ENCODE measurements around the gene PSMD7. TPM values are rescaled to one million over a fixed set of nuclear protein-coding genes. Genes with fewer than 3 reads are reported as not detected.

The PSMD7 gene
- total RNA-seq, 1 donor from 2014 or later, result 78.3 TPM

DNA sequence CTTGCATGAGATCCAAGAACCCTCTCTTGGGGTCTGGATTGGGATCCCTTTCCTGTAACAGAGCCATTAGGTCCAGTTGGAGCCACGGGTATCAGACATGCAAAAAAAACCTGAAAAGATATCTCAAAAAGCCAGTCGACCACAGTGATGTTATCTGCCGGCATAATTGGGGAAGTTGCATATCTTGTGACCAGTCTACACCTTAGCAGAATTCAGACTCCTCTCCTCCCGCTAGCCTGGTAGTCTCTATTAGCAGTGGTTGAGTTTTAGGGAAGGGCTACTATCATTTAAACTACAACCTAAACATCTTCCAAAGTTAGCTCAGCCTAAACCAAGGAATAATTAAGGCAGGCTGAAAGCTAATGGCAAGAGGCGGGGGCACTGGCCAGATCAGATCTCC lies 16.2 kb upstream of the PSMD7 start:
- H3K27ac Mint-ChIP-seq, result peak overlapping the region; percentile 3
- peaks cover 13% of the 10 kb centered on the region for H3K27me3 Mint-ChIP-seq (ENCODE audit: low read depth)
- TF ChIP-seq, protein P1, sequence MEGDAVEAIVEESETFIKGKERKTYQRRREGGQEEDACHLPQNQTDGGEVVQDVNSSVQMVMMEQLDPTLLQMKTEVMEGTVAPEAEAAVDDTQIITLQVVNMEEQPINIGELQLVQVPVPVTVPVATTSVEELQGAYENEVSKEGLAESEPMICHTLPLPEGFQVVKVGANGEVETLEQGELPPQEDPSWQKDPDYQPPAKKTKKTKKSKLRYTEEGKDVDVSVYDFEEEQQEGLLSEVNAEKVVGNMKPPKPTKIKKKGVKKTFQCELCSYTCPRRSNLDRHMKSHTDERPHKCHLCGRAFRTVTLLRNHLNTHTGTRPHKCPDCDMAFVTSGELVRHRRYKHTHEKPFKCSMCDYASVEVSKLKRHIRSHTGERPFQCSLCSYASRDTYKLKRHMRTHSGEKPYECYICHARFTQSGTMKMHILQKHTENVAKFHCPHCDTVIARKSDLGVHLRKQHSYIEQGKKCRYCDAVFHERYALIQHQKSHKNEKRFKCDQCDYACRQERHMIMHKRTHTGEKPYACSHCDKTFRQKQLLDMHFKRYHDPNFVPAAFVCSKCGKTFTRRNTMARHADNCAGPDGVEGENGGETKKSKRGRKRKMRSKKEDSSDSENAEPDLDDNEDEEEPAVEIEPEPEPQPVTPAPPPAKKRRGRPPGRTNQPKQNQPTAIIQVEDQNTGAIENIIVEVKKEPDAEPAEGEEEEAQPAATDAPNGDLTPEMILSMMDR (IDR thresholded peaks at IDR 0.05; ENCODE audit: unreplicated experiment), result no peak

DNA sequence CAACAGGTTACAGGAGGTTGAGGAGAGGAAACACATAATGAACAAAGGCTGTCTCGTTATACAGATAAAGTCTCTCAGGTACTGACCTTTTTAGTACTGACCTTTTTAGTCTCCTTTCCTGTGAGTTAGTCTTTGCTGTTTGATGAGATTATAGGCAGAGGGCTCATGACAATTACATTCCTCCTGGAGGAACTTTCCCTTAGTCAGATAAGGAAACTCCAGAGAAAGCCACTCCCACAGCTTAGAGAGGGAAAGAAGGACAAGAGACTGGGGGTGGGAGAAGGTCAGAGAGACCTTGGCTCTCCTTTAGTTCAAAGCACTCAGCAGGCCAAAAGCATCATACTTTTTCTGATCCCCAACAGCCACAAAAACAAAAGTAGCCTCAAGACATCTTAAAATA lies 15.3 kb upstream of the PSMD7 start:
- Mint-ChIP-seq H3K36me3 (peaks cover 6% of the 10 kb centered on the region), H3K9me3 (peaks cover 16% of the 10 kb centered on the region), H3K4me1 (peaks cover 19% of the 10 kb centered on the region), H3K27me3 (ENCODE audit: low read depth) (peaks cover 9% of the 10 kb centered on the region), H3K4me3 (no peak overlapping the region), H3K27ac (no peak overlapping the region)
- DNase-seq (ENCODE audit: low spot score in 2 of 2, unreplicated experiment in 2 of 2), result no peak
- TF ChIP-seq, protein P1 (IDR thresholded peaks at IDR 0.05; ENCODE audit: unreplicated experiment), result no peak

More for the DNA sequence above, 16.2 kb upstream of the PSMD7 start:
- Mint-ChIP-seq H3K4me1 (peaks cover 19% of the 10 kb centered on the region), H3K36me3 (peaks cover 6% of the 10 kb centered on the region), H3K4me3 (no peak overlapping the region), H3K9me3 (peaks cover 16% of the 10 kb centered on the region)
- DNase-seq (ENCODE audit: low spot score in 2 of 2, unreplicated experiment in 2 of 2), result no peak

DNA sequence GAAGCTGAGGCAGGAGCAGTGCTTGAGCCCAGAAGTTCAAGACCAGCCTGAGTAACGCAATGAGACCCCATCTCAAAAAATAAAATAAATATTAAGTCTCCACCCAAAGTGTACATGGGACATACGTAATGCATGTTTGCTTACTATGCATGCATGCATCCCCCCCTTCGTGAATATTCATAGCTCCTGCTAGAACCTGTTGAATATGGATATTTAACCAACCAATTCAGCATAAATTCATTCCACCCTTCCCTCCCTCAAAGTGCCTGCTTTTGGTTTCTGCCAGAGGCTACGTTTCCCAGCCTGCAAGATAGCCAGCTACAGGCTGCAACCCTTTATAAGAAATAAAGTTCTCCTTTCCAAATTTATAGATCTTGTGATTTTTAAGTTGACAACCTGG lies 12.9 kb upstream of the PSMD7 start:
- H3K4me3 Mint-ChIP-seq, result no peak overlapping the region
- TF ChIP-seq, protein P1 (IDR thresholded peaks at IDR 0.05; ENCODE audit: unreplicated experiment), result no peak
- no peaks in the 10 kb centered on the region for H3K27me3 Mint-ChIP-seq (ENCODE audit: low read depth)
- peaks cover 19% of the 10 kb centered on the region for H3K4me1 Mint-ChIP-seq
- peaks cover 16% of the 10 kb centered on the region for H3K9me3 Mint-ChIP-seq
- H3K36me3 Mint-ChIP-seq, result peaks cover 6% of the 10 kb centered on the region
- no peak for DNase-seq (ENCODE audit: low spot score in 2 of 2, unreplicated experiment in 2 of 2)
- no peak overlapping the region for H3K27ac Mint-ChIP-seq

DNA sequence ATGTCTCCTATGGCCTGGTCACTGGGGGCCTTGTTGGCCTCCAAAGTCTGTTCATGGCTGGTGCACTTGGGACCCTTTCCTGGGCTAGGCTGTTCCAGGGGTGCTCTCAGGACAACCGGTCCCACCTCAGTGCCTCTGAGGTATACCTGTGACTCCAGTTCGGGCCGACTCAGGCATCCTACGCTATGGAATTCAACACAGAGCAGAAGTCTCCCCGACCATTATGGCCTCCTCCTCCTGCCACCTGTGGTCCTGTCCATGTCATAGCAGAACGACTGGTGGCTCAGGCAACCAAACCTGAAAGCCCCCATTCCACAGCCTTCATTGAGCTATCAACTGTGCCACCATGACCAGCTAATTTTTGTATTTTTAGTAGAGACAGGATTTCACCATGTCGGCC lies 8.5 kb upstream of the PSMD7 start:
- H3K4me1 Mint-ChIP-seq, result peaks cover 6% of the 10 kb centered on the region
- TF ChIP-seq, protein P1 (IDR thresholded peaks at IDR 0.05; ENCODE audit: unreplicated experiment), result no peak
- DNase-seq (ENCODE audit: low spot score in 2 of 2, unreplicated experiment in 2 of 2), result no peak
- no peaks in the 10 kb centered on the region for H3K27me3 Mint-ChIP-seq (ENCODE audit: low read depth)
- H3K27ac Mint-ChIP-seq, result no peak overlapping the region
- peaks cover 12% of the 10 kb centered on the region for H3K36me3 Mint-ChIP-seq
- H3K4me3 Mint-ChIP-seq, result no peak overlapping the region
- H3K9me3 Mint-ChIP-seq, result peaks cover 22% of the 10 kb centered on the region

DNA sequence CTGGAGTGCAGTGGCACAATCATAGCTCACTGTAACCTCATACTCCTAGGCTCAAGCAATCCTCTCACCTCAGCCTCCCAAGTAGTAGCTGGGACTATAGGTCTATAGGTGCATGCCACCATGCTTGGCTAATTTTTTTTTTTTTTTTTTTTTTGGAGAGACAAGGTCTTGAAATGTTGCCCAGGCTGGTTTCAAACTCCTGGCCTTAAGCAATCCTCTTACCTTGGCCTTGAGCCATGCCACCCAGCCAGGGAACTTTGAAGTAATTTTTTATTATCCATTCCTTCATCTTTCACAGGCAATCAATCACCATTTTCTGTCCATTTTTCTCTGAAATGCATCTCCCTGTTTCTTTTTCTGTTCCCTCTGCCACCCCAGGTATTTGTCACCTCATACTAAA lies 6.3 kb upstream of the PSMD7 start:
- no peak overlapping the region for H3K4me3 Mint-ChIP-seq
- TF ChIP-seq, protein P1 (IDR thresholded peaks at IDR 0.05; ENCODE audit: unreplicated experiment), result no peak
- H3K4me1 Mint-ChIP-seq, result peaks cover 9% of the 10 kb centered on the region
- H3K36me3 Mint-ChIP-seq, result peaks cover 12% of the 10 kb centered on the region
- no peak for DNase-seq (ENCODE audit: low spot score in 2 of 2, unreplicated experiment in 2 of 2)
- no peaks in the 10 kb centered on the region for H3K27me3 Mint-ChIP-seq (ENCODE audit: low read depth)
- no peak overlapping the region for H3K27ac Mint-ChIP-seq
- H3K9me3 Mint-ChIP-seq, result peaks cover 14% of the 10 kb centered on the region

DNA sequence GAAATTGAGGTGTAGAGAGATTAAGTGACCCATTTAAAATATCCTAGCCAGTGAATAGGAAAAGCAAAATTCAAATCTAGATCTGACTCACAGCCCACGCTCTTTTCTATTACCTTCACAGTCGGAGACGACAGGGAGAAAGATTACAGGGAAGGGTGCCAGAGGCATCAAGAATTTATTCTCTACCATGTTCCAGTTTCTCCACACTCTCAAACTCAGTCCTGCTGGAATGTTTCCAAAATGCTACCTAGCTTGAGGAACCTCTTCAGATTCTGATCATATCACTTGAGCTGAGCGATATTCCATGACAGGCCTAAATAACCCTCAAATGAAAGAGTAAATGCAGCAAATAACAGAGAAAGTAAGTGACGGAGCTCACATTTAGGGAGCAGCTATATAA lies 5.4 kb upstream of the PSMD7 start:
- peaks cover 13% of the 10 kb centered on the region for H3K9me3 Mint-ChIP-seq
- no peak overlapping the region for H3K4me3 Mint-ChIP-seq
- H3K27me3 Mint-ChIP-seq (ENCODE audit: low read depth), result no peaks in the 10 kb centered on the region
- no peak overlapping the region for H3K27ac Mint-ChIP-seq
- peaks cover 16% of the 10 kb centered on the region for H3K4me1 Mint-ChIP-seq
- DNase-seq (ENCODE audit: low spot score in 2 of 2, unreplicated experiment in 2 of 2), result no peak
- TF ChIP-seq, protein P1 (IDR thresholded peaks at IDR 0.05; ENCODE audit: unreplicated experiment), result no peak
- H3K36me3 Mint-ChIP-seq, result peaks cover 12% of the 10 kb centered on the region

All from mesothelial cell of epicardium (in vitro differentiated cells).